ENCODE measurements around the gene SPTBN4.
"Not testable (repeated sequence)": the region's sequence is repeated elsewhere in the genome, so short reads cannot be mapped to it uniquely, and the experiment has no call there.

Gene SPTBN4

DNA sequence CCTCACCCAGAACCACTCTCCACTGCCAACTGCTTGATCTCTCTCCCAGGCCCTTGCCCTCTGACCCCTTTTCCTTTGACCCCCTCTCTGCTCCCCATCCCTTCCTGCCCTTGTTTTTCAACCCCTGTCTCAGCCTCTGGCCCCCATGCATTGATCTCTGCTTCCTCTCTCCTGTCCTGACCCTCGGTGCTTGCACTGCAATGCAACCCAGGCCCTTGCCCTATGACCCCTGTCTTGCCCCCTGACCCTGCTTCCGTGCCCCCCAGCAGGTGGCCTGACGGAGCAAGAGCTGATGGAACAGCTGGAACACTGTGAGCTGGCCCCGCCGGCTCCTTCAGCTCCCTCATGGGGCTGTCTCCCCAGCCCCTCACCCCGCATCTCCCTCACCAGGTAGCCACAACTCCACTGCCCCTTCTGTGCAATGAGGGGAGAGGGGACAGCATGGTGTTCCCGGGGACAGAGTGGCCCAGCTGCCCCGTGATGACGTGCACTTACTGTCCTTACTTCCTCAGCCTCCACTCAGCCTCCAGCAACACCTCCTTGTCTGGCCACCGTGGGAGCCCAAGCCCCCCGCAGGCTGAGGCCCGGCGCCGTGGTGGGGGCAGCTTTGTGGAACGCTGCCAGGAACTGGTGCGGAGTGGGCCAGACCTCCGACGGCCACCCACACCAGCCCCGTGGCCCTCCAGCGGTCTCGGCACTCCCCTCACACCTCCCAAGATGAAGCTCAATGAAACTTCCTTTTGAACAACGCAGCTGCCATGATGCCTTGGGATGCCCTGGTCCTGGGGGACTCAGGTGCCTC is 123.9 kb downstream of the SPTBN4 start:
- no peak for DNase-seq

DNA sequence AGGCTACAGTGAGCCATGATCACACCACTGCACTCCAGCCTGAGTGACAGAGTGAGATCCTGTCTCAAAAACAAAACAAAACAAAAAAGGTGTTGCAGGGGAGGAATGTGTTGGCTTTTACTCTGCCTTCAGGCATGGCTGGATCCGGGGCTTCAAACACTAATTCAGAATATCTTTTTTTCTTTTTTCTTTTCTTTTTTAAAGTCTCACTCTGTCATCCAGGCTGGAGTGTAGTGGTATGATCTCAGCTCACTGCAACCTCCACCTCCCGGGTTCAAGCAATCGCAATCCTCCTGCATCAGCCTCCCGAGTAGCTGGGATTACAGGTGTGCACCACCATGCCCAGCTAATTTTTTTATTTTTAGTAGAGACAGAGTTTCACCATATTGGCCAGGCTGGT is 124.9 kb downstream of the SPTBN4 start:
- DNase-seq = not testable (repeated sequence)

DNA sequence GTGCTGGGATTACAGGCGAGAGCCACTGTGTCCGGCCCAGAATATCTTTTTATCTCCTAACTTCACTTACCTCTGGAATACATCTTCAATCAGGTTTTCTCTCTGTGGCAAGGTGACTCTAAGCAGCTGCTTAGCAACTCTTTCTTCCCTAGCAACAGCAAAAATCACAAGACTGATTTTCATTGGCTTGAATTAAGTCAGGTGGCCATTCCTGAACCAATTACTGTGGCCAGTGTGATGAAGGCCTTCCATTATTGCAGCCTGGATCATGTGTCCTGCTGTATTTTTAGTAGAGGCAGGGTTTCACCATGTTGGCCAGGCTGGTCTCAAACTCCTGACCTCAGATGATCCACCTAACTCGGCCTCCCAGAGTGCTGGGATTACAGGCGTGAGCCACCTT is 125.4 kb downstream of the SPTBN4 start:
- peak; percentile 42 for DNase-seq

DNA sequence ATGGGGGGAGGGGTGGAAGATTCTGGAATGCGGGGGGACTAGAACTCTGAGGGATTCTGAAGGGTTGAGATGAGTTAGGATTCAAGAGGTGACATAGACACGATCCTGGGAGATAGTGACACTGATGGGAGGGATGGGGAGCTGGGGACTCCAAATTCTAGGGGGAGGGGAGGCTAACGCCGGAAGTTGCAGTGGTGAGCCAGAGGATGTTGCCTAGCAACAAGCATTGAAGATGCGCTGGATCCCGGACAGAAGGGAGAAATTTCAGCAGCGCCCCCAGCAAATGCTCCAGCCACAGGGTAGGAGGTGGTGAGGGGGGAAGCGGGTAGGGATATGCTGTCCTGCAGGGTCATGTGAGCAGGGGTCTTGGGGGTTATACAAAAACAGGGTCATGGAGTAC is 127.5 kb downstream of the SPTBN4 start:
- peak; percentile 29 for DNase-seq

DNA sequence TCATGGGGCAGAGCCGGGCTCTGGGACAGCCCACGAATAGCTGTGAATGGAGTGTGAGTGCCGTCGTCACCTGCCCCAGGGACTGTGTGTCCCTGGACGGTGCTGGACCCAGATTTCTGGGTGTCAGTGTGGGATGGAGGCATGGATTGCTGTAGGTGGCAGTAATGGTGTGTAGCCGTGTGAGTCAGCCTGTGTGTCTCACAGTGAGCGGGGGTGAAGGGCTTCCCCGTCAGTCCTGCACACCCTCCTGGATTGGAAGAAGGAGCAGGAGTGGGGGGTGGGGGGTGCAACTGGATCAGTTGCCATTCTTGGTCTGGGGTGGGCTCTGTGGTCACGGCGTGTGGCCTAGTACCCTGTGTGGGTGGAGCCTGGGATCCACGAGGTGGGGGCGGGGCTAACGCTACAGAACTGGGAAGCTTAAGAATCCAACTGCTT is 127.9 kb downstream of the SPTBN4 start:
- DNase-seq = no peak

DNA sequence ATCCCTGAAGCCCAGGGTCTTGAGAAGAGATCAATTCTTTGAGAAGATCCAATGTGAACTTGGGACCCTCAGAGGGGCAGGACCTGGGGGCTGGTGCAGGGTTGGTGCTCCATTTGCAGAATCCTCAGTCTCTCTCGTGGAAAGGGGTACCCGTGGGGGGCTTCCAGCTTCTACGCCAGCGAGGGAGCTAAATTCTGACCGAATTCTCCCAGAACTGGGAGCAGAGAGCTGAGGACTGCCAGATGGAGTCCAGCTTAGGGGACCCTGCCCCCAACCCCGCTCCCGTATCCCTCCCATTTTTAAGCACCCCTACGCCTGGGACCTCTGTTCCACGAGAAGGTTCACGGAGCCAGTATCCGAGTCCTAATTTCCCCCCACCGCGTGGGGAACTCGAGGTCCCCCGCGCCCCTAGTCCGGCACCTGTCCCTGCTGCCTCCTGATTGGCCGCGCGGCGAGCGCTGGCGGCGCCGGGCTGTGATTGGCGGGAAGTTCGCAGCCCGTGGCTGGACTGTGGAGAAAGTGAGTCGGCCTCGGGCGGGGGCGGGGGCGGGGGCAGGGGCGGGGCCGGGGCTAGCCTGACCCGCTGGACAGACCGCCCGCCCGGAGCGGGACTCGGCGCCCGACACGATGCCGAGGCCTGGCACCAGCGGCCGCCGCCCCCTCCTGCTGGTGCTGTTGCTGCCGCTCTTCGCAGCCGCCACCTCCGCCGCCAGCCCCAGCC is 130.0 kb downstream of the SPTBN4 start:
- DNase-seq = no peak

DNA sequence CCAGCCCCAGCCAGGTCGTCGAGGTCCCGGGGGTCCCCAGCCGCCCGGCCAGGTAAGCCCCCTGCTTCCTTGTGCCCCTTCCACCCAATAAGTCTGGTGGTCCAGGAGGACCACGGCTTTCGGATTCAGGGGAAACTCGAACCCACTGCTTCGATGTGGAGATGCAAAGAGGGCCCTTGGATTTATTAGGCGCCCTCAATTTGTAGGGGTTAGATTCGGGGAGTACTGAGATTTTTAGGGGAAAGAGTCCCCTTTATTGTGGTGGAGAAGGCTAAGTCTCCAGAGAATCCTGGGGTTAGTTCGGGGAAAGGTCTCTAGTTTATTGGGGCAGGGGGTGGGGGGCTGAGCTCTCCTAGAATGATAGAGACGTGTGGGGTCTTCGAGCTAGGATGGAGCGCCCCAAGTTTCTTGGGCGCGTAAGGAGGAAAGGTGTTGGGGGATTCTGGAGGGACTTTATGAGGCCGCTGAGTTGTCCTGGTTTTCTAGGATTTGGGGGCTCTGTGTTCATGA is 130.6 kb downstream of the SPTBN4 start:
- DNase-seq = no peak

DNA sequence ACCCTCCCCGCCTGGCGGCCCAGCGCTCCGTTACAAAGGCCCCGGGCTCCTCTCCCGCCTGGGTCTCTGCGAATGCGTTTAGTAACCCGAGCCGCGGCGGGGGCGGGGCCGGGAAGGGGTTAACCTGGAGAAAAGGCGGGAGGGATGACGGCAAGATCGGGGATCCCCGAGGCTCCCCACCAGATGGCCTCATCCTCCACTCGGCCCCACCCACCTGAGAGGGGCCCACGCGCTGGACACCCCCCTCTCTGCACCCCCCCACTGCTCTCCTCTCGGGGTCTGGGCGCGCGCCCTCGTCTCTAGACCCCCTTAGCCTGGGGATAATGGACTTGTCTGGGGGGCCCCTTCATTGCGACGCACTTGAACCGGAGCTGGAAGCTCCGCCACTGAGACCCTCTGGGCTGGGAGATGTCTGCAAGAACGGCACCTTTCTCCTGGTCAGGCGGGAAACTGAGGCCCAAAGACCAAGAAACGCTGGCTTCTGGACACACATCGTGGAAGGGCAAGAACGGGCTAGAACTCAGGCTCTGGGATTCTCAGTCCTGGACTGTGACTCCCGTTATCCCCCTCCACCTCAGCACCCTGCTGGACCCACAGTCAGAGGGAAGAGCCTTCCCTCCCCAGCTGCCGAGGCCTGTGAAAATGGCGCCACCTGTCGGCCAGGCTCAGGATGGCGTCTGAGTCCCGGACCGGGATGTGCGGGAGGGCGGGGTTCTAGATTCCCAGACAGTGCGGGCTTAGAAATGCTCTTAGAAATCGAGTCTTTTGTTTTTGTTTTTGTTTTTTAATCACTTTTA is 131.5 kb downstream of the SPTBN4 start:
- DNase-seq = peak; percentile 84

DNA sequence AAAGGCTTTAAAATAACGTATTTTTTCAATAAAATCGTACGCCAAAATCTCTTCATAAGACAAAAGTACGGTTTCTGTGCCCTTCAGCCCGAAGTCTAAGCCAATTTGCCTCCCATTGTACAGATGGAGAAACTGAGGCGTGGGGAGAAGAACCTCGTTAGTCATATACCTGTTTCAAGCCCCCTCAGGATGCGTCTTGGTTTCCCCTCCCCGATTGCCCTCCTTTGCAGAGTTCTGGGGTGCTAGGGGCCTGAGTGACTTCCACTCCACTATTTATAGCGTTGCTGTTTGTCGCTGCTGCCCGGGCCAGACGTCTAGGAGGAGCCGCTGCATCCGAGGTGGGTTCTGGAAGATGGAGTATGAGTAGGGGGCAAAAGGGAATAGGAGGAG is 132.1 kb downstream of the SPTBN4 start:
- no peak for DNase-seq

DNA sequence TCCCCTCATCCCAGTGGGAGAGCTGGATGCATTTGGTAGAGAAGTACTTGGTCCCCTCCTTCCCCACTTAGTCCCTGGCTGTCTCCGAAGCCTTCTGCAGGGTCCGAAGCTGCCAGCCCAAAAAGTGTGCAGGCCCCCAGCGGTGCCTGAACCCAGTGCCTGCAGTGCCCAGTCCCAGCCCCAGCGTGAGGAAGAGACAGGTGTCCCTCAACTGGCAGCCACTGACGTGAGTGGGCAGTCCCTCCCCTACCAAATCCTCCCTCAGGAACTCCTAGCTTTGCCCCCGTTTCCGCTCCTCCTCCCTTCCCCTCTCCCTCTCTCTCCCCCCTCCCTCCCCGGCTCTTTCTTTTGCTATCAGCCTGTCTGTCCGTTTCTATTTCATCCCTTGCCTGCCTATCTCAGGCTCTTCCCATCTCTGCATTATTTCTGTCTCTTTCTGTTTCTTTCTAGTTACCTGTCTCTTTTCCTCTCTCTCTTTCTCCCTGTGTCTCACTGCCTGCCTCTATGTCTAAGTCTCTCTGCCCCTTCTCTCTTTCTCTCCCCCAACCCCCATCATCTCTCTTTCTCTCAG is 132.6 kb downstream of the SPTBN4 start:
- peak; percentile 42 for DNase-seq

DNA sequence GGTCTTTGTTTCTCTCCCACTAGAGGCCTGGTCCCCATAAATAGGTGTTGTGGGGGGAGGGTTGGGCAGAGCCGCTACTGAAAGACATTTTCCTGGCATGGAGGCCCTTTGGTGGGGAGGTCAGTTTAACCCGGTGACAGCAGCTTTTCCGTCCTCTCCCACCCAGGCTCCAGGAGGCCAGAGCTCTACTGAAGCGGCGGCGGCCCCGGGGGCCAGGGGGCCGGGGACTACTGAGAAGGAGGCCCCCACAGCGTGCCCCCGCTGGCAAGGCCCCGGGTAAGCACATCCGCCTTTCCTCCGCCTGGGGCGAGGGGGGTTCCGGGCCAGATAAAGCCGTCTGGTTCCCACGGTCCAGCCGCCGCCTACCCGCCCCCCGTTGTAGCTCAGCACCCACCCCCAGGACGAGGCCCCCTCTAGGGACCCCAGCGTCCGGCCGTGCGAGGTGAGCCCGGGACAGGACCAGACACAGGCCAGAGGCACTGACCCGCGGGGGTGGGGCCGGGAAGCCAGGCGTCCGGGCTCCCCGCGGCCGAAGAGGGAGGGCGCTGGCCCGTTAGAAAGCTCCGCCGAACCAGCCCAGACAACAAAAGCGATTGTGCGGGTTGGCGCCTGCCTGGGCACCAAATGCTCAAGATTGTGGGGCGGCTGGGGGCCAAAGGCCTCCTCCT is 133.2 kb downstream of the SPTBN4 start:
- no peak for DNase-seq

DNA sequence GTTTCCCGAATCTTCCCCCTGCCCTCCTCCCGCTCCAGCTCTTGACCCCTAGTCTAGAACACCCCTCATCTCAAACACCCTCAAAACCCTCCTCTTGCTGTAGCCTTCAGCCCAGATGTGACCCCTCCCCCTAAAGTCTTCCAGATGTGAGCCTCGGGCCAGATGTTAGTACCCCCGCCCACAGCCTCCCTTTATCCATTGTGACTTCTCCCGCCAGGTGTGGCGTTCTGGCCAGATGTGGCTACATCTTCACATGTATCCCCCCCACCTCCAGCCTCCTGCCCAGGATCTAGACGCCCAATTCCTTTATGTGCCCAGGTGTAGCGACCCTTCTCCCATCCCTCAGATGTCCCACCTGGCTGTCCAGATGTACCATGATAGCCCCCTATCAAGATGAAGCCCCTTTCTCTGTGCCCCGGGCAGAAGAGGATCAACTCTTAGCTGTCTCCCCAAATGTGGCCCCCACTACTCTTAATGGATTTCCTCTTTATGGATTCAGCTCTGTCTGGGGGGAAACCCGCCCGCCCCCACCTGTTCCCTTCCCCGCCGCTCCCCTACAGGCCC is 133.9 kb downstream of the SPTBN4 start:
- no peak for DNase-seq

DNA sequence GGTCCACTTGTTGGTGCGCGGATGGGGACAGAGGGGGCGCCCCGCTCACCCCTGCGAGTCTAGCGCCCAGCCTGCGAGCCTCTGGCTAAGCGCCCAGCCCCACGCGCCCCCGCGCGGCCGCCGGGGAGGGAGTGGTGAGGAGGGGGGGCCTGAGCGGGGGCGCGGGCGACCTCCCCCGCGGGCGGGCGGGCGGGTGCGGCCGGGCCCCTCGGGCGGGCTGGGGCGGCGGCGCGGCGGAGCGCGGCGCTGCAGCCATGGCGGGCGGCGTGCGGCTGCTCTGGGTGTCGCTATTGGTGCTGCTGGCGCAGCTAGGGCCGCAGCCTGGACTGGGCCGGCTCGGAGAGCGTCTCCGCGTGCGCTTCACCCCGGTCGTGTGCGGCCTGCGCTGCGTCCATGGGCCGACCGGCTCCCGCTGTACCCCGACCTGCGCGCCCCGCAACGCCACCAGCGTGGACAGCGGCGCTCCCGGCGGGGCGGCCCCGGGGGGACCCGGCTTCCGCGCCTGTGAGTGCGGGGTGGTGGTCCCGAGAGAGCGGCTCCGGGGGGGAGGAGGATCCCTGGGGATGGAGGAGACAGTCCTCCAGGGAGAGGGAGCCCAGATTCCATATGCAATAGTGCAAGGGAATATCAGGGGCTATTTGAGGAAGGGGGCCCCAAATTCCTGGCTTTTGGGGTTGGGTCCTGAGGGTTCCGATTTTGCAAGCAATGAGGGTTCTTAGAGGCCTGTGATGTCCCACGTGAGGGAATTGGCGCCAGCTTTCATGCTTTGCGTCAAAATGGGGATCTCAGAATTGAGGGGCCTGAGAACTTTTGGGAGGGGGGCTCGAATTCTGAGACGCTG is 134.6 kb downstream of the SPTBN4 start, which contains the start of gene LTBP4:
TSS of gene LTBP4 (plus strand) at position 236 of the 841 bp plus-strand sequence. CDS start at position 255, 19 bp downstream.
- peak; percentile 56 for DNase-seq

DNA sequence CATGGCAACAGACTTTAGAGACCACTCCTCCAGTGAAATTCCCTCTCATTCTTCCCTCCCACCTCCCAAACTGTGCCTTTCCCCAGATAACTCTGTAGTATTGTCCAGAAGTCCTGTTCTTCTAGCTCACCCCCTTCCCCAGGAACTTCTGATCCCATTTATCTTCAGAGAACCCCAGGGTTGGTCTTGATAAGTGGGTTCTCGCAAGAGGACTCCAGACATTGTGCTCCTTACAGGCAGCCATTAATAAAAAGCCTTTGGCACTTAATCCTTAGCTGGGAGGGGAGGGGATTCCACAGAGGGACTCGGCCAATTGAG is 136.2 kb downstream of the SPTBN4 start:
- DNase-seq = no peak

DNA sequence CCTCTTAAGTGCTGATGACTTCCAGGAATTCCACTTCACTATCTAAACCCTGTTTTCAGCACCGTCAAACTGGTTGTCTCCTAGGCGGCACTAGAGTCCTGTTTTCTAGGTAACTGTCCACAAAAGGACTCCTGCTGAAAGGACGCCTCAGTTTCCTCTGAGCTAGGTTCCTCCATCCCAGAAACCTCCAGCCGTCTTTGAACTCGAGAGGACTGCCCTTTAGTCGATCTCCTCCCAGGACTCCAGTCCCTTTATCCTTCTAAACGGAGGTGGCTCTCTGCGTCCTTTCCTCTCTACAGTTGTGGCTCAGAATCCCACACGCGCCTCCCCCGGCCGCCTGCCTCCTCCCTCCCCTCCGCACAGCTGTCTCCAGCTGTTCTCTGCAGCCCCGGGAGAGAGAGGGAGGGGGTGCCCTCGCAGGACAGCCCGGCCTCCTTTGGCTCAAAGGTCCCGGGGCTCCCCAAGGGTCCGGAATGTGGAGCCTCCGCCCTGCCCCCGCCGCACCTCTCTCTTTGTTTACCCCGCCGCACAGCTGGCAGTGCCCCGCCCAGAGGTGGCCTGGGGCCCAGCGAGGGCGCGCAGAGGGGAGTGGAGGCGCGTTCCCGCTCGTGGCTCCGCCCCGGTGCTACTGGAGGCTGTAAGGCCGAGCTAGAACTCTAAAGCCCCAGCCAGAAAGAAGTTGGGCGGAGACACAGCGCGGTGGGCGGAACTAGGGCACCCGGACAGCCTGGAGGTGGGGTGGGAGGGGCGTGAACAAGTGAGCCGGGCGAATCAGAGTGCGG is 136.8 kb downstream of the SPTBN4 start:
- DNase-seq = peak; percentile 99

DNA sequence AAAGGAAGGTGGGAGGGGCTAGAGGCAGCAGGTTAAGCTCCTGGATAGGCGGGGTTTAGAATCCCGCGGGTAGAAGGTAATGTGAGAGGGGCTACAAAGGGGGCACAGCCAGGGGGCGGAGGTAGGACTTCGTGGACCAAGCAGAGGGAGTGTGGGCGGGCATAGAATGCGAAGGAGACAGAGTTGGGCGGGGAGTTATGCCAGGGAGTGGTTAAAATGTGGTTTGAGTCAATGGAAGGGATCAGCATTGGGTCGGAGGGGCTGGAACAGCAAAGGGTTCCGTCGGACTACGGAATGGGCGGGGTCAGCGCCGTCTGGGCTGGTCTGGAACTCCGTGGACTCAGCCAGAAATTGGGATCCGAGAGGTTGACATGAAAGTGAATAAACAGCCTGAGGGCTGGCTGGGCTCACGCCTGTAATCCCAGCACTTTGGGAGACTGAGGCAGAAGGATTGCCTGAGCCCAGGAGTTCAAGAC is 137.4 kb downstream of the SPTBN4 start:
- DNase-seq = no peak

DNA sequence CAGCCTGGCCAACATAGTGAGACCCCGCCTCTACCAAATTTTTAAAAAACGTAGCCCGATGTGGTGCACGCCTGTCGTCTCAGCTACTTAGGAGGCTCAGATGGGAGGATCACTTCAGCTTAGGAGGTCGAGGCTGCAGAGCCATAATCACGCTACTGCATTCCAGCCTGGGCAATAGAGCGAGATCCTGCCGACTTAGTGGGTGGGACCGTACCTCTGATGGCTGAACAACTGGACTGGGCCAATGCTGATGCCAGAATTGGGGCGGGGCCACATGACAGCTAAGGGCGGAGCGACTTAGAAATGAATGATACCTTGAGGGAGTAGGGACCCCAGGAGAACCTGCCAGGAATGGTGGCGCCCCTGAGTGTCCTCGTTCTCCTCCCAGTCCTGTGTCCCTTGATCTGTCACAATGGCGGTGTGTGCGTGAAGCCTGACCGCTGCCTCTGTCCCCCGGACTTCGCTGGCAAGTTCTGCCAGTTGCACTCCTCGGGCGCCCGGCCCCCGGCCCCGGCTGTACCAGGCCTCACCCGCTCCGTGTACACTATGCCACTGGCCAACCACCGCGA is 137.9 kb downstream of the SPTBN4 start:
- DNase-seq = no peak

DNA sequence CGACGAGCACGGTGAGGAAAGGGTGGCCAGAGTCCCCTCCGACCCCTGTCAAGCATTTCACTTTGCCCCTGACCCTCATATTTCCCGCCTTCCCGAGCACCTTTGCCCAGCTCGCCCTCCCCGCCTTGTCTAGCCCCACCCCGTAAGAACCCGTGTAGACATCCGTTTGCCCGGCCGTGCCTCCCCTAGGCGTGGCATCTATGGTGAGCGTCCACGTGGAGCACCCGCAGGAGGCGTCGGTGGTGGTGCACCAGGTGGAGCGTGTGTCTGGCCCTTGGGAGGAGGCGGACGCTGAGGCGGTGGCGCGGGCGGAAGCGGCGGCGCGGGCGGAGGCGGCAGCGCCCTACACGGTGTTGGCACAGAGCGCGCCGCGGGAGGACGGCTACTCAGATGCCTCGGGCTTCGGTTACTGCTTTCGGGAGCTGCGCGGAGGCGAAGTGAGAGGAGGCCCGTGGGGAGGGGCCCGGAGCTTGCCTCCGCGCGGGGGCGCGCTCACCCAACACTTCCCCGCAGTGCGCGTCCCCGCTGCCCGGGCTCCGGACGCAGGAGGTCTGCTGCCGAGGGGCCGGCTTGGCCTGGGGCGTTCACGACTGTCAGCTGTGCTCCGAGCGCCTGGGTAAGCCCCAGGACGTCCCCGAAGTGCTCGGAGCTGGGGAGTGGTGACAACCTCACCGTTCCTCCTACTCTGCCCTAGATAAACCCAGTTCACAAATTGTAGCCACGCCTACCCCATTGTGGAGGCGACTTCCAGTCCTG is 138.6 kb downstream of the SPTBN4 start:
- DNase-seq = peak; percentile 90
